WI38 (cell line): Measurements from ENCODE around the gene CLBA1.

Source experiments
- H3K4me3 ChIP-seq: 2 replicates; pipeline ENCODE4 v1.5.1; 2011; ENCODE audit warnings: low read depth, mild to moderate bottlenecking, control low read depth, low read length
- CTCF ChIP-seq: IDR thresholded peaks from 2 replicates; pipeline ENCODE4 v1.5.1; 2012; ENCODE audit warnings: low read depth, mild to moderate bottlenecking, control low read depth, low read length

The CLBA1 gene

GRCh38 chr14:104971447-104972240, 13.9 kb upstream of the CLBA1 start:
- no peak for TF ChIP-seq CTCF
- no peak overlapping the region for H3K4me3 ChIP-seq

- no peak overlapping the region for H3K4me3 ChIP-seq
- no peak for TF ChIP-seq CTCF
Measured at GRCh38 chr14:104972301-104973134, 13.1 kb upstream of the CLBA1 start.

GRCh38 chr14:104973135-104973384, 12.5 kb upstream of the CLBA1 start:
- no peak overlapping the region for H3K4me3 ChIP-seq
- TF ChIP-seq CTCF, result no peak

GRCh38 chr14:104973385-104974145, 12.0 kb upstream of the CLBA1 start:
- peak overlapping the region; percentile 43 for H3K4me3 ChIP-seq
- no peak for TF ChIP-seq CTCF

GRCh38 chr14:104974146-104974541, 11.4 kb upstream of the CLBA1 start:
- peak overlapping the region; percentile 27 for H3K4me3 ChIP-seq
- TF ChIP-seq CTCF, result no peak

- TF ChIP-seq CTCF, result no peak
- no peak overlapping the region for H3K4me3 ChIP-seq
Measured at GRCh38 chr14:104974665-104975390, 10.8 kb upstream of the CLBA1 start.
